Stimulated activated CD4-positive, alpha-beta T cell treated with anti-CD3 and anti-CD28 coated beads, Interleukin-2, amount 100 ng/mL, for 4 hours (primary cell): ENCODE measurements around the gene KIF1A.
"Not testable (repeated sequence)": the region's sequence is repeated elsewhere in the genome, so short reads cannot be mapped to it uniquely, and the experiment has no call there.

Experiments
- DNase-seq: peaks from one replicate; pipeline ENCODE4 v3.0.0-alpha.2; 2020; ENCODE audit warnings: low read depth

The KIF1A gene

DNA sequence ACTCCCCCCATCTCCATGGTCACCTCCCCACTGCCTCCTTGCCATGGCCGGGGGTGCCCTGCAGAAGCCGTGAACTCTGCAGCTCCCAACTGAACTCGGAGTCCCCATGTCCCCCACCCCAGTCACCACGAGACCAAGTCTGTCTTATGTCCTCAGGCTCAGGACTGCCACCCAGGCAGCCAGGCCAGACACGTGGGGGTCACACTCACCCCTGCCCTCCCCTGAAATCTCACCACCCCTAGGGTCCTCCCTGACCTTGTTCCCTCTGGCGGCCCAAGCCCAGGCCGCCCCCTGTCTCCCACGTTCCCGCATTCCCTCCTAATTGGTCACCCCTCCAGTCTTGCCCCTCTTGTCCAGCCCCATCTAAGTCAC is 117.4 kb downstream of the KIF1A start:
- no peak for DNase-seq

DNA sequence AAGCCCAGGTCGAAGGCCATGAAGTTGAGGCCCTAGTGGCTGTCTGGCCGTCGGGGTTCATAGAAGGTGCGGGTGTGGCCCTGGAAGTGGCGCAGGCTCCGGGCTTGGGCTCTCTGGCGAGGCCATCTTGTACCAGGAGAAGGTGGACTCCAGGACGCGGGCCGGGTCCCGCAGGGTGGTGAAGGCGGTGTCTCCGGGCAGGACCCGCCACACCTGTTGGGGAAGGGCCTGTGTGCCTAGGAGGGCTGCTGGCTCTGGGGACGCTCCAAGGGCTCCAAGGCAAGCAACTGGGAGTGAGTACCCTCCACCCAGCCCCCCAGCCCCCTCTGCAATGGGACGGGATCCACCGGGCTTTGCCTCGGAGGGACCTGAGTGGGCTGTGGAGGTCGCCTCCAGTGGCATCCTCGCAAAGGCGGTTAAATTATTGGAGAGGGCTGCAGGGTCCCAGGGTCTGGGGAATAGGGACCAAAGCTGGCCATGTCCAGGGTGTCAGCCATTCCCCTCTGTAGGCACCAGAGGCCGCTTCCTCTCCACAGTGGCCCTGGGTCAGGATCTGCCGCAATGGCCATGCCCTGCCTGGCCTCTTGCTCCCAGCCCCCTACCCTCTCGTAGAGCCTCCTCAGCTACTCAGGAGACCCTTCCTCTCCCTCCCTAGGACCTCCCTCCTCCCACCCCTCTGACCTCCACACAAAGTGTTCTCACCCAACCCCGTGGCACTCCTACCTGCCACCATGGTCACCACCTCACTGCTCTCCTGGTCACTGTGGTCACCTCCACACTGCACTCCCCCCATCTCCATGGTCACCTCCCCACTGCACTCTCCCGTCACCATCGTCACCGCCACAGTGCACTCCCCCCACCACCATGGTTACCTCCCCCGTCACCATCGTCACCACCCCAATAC is 118.0 kb downstream of the KIF1A start:
- DNase-seq, result no peak

DNA sequence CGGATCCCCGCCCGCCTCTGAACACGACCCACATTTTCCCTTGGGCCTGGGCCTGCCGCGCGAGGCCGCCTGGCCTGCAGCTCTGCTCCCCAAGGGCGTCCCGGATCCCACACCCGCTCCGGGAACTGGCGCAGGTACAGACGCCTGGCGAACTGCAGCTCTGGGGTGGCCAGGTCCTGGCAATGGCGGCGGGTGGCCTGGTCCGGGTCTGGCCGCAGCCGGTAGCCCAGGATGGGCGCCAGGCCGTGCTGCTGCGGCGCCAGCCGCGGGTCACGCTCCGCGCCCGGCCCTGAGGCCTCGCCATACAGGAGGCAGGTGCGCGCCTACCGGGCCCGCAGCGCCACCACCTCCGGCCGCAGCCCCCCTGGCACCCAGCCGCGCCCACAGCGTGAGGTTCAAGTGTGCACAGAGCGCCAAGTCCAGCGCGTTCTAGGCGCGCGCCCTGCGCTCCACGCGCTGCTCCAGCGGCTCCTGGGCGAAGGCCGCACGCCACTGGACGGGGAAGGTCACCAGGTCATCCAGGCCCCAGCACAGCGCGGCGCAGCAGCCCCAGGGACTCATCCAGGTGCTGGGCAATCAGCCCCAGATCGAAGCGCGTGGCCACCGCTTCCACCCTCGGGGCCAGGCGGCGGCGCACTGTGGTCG is 118.8 kb downstream of the KIF1A start:
- DNase-seq, result no peak

DNA sequence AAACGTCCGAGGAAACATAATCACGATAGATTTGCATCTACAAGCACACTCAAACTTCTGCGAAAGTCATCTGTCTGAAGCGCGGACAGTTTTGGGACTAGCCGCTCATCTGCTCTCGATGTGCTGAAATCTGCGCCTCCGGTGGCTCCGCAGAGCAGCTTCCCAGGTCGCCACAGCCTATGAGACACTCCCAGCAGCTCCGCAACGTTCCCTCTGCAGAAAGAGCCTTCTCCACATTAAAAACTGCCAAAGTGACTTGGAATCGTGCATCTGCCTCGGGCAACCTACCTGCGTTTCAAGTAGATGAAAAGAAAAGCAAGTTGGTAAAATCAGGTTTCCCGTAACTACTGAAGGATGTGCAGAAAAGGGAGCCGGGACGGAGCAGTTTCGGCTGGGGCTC is 119.4 kb downstream of the KIF1A start:
- DNase-seq, result not testable (repeated sequence)

DNA sequence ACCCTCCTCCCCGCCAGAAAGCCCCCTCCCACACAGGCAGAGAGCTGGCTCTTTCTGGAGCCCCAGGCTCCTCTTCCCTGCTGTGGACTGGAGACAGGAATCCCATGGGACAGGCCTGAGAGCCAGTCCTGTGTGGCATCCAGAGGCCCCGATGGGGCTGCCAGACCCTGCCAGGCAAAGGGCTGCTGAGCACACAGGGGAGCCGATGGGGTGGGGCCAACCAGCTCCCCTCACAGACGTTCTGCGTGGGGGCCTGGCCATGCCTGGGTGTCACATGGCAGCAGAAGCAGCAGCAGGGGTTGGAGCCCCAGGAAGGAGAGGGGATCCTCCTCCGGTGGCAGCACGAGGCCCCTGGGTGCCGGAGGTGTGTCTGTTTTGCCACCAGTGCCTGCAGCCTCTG is 120.2 kb downstream of the KIF1A start:
- DNase-seq, result not testable (repeated sequence)

DNA sequence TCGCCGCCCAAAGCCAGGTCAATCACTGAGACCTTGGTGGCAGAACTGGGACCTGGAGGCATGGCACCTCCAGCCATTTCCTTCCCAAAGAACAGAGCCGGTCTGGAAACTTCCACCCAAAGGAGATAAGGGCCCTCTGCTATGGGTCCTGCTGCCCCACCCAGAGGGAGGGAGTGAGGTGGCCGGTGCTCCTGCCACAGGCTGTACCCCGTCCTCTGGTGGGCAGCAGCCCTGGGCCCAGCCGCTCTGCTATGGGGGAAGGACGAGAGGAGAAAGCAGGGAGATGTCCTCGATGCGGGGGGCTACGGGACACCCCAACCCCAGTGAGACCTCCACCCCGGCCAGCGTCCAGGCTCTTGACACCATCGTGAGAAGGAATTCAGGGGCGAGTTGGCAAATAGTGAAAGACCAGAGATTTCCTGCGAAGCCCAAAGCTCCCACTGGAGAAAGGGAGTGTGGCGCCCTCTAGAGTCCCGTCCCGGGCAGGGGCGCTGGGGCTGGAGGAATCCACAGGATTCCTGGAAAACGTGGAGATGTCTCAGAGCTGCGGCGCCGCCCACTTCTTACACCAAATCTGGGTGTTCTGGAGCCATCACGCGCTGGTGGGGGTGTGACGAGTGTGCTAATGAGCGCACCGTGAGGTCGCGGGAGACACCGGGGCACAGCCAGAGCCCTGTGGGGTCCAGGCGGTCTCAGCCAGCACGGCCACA is 121.0 kb downstream of the KIF1A start:
- DNase-seq, result not testable (repeated sequence)

DNA sequence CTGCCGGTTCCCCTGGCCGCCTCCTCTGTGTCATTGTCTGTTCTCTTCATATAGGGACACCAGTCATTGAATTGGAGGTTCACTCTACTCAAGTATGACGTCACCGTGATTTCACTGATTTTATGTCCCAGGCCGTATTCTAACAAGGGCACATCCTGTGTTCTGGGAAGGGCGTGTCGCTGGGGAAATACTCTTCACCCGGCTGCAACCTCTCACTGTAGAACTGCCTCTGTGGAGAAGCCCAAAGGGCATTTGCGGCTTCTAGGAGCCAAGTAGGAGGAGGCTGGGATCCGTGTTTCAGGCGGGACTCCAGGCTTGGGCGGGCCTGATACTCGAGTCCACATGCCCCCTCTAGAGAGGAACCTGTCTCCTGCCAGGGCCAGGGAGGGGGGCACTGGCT is 123.5 kb downstream of the KIF1A start:
- not testable (repeated sequence) for DNase-seq

DNA sequence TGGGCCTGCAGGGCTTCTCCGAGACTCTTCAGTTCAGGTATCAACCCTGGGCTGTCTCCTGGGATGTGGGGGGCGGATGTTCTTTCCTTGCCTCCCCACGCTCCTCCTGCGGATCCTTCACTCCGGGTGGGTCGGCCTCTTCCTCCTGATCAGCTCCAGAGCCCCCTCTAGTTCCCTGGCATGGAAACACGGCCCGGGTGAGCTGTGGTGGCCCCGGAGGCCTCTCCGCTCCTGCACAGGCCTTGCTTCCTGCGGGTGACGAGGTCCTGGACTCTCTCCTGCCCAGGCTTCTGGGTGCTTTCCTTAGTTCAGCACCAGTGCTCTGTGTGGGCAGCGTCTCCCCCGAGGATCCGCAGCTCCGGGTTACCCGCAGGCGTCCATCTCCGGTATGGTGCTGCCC is 124.4 kb downstream of the KIF1A start:
- DNase-seq, result not testable (repeated sequence)

DNA sequence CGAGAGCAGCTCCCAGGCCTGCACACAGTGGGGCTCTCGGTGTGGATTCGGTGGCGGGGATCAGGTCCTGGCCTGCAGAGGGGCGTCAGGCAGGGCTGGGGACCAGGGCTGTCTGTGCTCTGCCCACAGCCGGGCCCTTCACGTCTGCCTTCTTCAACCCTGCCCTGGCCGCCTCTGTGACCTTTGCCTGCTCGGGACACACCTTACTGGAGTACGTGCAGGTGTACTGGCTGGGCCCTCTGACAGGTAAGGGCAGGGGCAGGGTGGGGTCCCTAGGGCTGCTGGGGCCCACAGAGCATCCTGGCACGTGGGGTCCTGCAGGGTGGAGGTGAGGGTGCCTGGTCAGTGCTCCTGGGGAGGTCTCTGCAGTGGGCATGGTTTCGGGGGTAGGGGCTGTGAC is 125.7 kb downstream of the KIF1A start:
- not testable (repeated sequence) for DNase-seq

DNA sequence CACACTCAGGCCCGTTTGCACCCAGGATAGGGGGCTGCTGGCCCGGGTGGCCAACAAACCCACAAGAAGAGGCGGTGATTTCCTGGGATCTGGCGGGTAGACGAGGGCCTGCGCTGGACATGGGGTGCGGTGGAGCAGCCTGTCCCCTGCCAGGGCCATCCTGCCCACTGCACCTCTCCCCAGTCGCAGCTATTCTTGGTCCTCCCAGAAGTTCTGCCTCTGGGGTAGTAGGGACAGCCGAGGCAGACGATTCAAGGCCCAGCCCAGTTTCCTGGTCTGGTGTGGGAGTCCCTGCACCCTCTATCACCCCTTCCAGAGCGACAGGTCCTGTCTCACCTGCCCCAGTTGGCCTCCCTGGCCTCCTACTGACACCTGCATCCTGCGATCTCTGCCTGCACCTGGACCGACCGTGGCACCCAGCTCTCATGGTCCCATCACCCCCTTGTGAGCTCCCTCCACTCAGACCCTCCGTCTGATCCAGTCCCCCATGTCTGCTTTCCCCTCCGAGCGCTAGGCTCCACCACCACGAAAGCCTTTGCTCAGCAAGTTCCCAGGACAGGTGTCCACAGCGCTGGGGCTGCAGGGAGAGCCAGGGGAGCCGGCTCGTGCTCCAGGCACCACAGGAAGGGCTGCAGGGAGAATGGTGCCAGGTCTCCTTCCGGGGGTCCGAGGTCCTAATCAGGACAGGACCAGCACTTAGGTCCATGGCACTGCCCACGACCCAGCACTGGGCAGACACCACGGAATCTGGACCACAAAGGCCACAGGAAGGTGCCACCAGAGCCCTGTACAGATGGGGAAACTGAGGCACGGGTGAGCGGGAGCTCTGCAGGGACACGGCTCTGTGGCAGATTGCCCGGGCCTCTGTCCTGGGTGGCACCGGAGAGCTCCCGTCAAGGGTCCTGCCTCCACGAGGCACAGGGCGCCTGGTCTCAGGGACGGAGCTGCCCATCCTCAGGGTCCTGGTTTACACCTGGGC is 127.1 kb downstream of the KIF1A start:
- DNase-seq, result not testable (repeated sequence)

DNA sequence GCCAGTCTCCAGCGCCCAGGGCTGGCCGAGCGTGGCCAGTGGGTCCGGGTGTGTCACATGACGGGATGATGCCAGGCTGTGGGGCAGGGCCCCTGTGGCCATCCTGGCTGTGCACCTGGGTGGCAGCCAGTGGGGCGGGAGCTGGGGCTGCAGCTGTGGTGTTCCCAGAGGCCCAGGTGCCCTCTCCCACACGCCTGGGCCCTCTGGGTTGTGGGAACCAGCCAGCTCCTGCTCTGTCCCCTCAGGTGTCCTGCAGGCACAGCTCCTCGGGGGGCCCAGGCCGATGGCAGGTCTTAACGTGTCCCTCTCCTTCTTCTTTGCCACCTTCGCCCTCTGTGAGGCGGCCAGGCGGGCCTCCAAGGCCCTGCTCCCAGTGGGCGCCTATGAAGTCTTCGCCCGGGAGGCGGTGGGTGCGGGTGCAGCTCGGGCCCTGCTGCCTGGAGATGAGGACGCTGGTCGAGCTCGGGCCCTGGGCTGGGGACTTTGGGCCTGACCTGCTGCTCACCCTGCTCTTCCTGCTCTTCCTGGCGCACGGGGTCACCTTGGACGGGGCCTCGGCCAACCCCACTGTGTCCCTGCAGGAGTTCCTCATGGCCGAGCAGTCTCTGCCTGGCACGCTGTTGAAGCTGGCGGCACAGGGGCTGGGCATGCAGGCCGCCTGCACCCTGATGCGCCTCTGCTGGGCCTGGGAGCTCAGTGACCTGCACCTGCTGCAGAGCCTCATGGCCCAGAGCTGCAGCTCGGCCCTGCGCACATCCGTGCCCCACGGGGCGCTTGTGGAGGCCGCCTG is 128.2 kb downstream of the KIF1A start, which contains the start of gene AQP12A:
Gene AQP12A, plus strand, starts transcription at position 236 of the 790 bp plus-strand sequence. Its CDS starts 48 bp downstream, at position 284.
- DNase-seq, result not testable (repeated sequence)

DNA sequence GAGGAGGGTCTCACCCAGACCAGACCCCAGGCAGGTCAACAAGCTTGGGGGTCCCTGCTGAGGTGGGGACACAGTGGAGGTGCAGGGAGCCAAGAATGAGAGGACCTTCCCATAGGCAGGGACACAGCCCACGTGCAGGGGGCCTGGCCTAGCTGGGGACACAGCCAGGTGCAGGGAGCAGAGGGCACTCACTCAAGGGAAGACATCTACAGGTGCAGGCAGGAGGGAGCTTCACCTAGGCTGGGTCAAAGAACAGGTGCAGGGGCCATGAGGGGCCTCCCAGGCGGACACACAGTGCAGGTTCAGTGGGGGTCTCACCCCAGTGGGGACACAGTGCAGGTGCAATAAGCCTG is 129.0 kb downstream of the KIF1A start:
- not testable (repeated sequence) for DNase-seq

DNA sequence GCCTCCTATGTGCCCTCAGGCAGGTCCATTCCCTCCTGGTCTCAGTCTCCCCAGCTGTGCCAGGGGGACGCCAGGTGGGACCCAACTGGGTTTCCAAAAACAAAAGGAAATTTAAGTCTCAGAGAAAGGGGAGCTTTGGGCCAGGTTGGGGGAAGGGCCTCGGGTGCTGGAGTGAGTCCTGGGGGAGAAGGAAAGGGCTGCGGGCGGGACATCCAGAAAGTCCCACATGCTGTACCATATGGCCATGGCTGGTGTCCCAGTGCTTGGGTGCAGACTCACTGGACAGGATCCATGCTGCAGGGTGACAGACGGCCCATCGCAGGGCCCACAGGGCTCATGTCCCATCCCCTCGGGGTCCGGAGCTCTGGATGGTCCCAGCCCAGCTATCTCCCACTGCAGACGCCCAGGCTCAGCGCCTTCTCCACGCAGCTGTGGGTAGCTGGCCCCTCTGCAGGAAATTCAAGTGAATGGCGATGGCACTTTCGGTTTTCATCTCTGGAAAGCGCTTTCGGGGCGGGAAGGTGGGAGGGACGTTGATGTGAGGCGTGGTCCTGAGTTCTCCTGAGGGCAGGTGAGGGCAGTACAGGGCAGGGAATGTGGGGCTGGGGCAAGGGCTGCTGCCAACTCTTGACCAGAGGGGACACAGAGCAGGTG is 129.5 kb downstream of the KIF1A start:
- DNase-seq, result not testable (repeated sequence)

DNA sequence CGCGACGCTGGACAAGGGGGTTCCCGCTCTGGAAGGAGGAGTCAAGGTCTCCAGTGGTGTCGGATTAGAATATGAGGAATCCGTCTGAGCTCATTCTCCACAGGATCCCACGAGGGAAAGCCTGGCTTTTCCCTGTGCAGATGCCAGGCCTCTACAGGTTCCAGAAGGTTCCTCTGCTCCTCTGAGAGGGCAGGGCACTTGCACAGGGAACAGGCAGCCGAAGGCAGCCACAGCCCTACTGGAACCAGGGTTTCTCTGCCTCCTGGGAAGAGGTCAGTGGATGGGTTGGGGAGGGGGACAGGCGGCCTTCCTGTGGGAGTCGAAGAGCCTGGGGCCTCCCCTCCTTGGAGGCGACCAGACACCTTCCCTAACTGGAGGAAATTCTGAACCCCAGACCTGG is 130.0 kb downstream of the KIF1A start:
- DNase-seq, result no peak

DNA sequence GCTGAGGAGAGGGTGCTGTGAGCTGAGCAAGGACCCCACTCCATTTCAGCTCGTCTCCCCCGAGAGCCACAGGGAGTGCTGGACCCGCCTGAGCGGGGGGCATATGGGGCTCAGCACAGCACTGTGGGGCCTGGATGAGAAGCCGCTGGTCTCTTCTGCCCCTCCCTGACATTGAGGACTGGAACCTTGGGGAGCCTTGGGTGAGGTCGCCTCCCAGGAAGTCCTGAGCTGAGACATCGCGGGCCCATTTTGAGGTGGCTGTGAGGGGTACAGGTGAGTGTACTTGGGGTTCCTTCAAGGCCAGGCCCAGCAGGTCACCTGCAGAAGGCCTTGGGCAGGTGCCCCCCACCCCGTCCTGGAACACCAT is 131.5 kb downstream of the KIF1A start:
- no peak for DNase-seq

DNA sequence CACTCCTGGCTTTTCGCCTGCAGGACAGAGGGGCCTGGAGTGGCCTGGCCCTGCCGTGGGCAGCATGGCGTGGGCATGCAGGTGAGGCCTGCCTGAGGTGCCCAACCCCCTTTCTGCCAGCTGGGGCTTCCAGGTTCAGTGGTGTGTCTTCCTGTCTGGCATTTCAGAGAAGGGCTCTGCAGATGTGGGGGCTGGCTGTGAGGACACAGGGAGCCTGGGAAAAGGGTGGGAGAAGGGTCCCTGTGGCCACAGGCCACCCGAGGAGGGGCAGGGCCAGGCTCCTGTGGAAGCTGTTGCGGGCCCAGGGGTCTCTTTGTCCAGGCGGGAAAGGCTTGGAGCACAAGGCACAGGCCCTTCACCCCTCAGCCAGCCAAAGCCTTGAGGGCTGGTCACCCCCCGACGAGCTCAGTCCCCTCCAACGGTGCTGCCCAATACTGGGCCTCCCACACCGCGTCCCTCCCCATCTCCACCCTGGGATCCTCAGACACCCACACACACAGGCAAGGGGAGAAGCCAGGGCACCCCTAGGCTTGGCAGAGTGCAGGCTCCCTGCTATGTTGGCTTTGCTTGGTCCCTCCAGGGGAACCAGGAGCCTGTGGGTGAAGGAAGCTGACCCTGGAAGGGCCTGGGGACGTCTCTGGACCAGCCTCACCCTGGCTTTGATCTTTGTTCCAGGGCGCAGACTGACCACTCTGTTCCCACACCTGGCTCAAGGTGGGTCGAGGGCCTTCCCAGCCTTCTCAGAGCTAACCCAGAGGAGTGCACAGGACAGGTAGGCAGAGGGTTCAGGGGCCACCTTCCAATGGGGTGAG is 132.1 kb downstream of the KIF1A start:
- DNase-seq, result no peak

DNA sequence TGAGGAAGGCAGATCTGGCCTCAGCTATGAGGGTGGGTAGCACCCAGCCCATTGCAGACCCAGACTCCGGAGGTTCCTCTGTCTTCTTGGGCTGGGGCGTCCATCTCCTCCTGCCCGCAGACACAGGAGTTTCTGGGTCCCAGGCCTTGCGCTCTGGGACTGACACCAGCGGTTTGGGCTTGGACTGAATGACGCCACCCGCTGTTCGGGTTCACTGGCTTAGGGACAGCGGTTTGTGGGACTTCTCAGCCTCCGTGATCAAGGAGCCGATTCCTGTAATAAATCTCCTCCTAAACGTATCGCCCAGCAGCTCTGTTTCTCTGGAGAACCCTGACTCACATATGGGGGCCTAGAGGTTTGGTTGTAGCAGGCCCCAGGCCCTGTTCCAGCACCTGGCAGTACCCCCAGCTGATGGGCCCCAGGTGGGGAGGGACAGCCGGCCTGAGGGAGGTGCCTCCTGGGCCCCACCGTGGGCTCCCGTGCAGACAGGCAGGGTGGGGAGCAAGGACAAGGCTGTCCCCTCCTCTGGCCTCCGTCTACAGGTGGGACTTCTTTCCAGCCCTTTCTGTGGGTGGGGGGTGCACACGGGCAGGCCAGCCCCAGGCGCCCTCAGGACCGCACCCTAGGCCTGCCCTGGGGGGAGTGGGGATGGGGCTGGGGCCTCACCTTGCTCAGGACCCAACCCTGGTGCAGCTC is 132.8 kb downstream of the KIF1A start:
- no peak for DNase-seq

DNA sequence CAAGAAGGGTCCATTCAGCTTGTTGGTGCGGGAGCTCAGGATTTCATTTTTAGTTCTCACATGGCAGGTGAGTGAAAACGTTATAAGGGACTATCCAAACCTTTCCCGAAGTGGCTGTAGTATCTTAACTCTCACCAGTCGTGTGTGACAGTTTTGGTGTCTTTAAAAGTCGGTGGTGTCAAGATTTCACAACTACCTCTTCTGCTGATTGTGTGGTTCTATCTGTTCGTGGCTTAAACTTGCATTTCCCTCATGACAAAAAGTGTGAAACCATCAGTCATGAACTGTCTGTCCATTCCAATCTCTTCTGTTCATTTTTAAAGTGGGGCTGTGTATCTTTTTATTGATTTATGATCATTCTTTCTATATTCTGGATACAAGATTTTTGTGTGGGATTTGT is 133.6 kb downstream of the KIF1A start:
- no peak for DNase-seq
